HepG2 (cell line): ENCODE measurements around the gene ARHGEF12. TPM values are rescaled to one million over a fixed set of nuclear protein-coding genes. Genes with fewer than 3 reads are reported as not detected.

ENCODE experiments used
- ATRX ChIP-seq: sonication (generic); formaldehyde crosslinking; IDR thresholded peaks from 2 replicates; pipeline ENCODE4 v1.4.0; 2020; ENCODE audit warnings: missing genetic modification reagents, borderline replicate concordance
- ETS1 ChIP-seq: sonication (generic); formaldehyde crosslinking; IDR thresholded peaks from 2 replicates; pipeline ENCODE4 v1.4.0; 2020; ENCODE audit warnings: missing genetic modification reagents
- FOXC1 ChIP-seq: sonication (generic); formaldehyde crosslinking; IDR thresholded peaks from 2 replicates; pipeline ENCODE4 v1.8.0; 2022; ENCODE audit warnings: mild to moderate bottlenecking, missing genetic modification reagents, borderline replicate concordance
- IRX3 ChIP-seq: sonication (generic); formaldehyde crosslinking; IDR thresholded peaks from 2 replicates; pipeline ENCODE4 v1.8.1; 2023; ENCODE audit warnings: mild to moderate bottlenecking, low read depth, missing genetic modification reagents, borderline replicate concordance
- MAFF ChIP-seq: IDR thresholded peaks from 2 replicates; pipeline ENCODE4 v1.6.1; 2011; ENCODE audit warnings: low read depth, low read length, improper control_type of control experiment
- MED1 ChIP-seq: sonication (generic); formaldehyde crosslinking; IDR thresholded peaks from 2 replicates; pipeline ENCODE4 v1.4.0; 2020; ENCODE audit warnings: missing genetic modification reagents
- MEIS2 ChIP-seq: sonication (generic); formaldehyde crosslinking; IDR thresholded peaks from 2 replicates; pipeline ENCODE4 v1.9.0; 2021; ENCODE audit warnings: mild to moderate bottlenecking, missing genetic modification reagents
- NR2F1 ChIP-seq, 2 experiments: fragments of 450-650 bp in 1 of 2; formaldehyde crosslinking in 1 of 2; IDR thresholded peaks; 2 replicates each; pipeline versions ENCODE4 v1.5.0 to v1.6.1; 2016 to 2020; ENCODE audit warnings: mild to moderate bottlenecking in 1 of 2, missing compliant biosample characterization in 1 of 2, missing genetic modification reagents in 1 of 2, moderate library complexity in 1 of 2
- NR2F2 ChIP-seq: IDR thresholded peaks from 2 replicates; pipeline ENCODE4 v1.6.1; 2012; ENCODE audit warnings: low read depth, inconsistent platforms, borderline replicate concordance
- PHF21A ChIP-seq: sonication (generic); formaldehyde crosslinking; IDR thresholded peaks from 2 replicates; pipeline ENCODE4 v1.5.0; 2020; ENCODE audit warnings: mild to moderate bottlenecking, missing genetic modification reagents
- POLR2G ChIP-seq: fragments of 200-400 bp; formaldehyde crosslinking; IDR thresholded peaks from 2 replicates; pipeline ENCODE4 v1.6.1; 2018; ENCODE audit warnings: mild to moderate bottlenecking, low read depth, low read length, moderate library complexity
- PPARG ChIP-seq: conservative IDR thresholded peaks from 2 replicates; pipeline ENCODE4 v1.6.1; 2016; ENCODE audit warnings: missing biosample characterization, missing genetic modification reagents
- SIX4 ChIP-seq: sonication (generic); formaldehyde crosslinking; IDR thresholded peaks from 2 replicates; pipeline ENCODE4 v1.4.0; 2020; ENCODE audit warnings: missing genetic modification reagents
- YEATS2 ChIP-seq: sonication (generic); formaldehyde crosslinking; IDR thresholded peaks from 2 replicates; pipeline ENCODE4 v1.4.0; 2020; ENCODE audit warnings: missing genetic modification reagents, borderline replicate concordance
- ZFX ChIP-seq: sonication (generic); formaldehyde crosslinking; IDR thresholded peaks from 2 replicates; pipeline ENCODE4 v1.4.0; 2020; ENCODE audit warnings: mild to moderate bottlenecking, low read depth, missing genetic modification reagents, moderate library complexity
- ZFY ChIP-seq: sonication (generic); formaldehyde crosslinking; IDR thresholded peaks from 2 replicates; pipeline ENCODE4 v1.4.0; 2020; ENCODE audit warnings: missing genetic modification reagents
- ZNF468 ChIP-seq: sonication (generic); formaldehyde crosslinking; IDR thresholded peaks from 2 replicates; pipeline ENCODE4 v1.8.0; 2022; ENCODE audit warnings: mild to moderate bottlenecking, moderate library complexity, missing genetic modification reagents
- ZNF547 ChIP-seq: sonication (generic); formaldehyde crosslinking; IDR thresholded peaks from 2 replicates; pipeline ENCODE4 v1.5.1; 2020; ENCODE audit warnings: mild to moderate bottlenecking, missing genetic modification reagents
- ZNF607 ChIP-seq: sonication (generic); formaldehyde crosslinking; IDR thresholded peaks from 2 replicates; pipeline ENCODE4 v1.5.1; 2020; ENCODE audit warnings: missing genetic modification reagents, mild to moderate bottlenecking, borderline replicate concordance
- ZNF644 ChIP-seq: IDR thresholded peaks from 2 replicates; pipeline ENCODE4 v1.6.1; 2016; ENCODE audit warnings: low read depth
- ZNF841 ChIP-seq: sonication (generic); formaldehyde crosslinking; IDR thresholded peaks from 2 replicates; pipeline ENCODE4 v1.8.1; 2023; ENCODE audit warnings: missing genetic modification reagents, borderline replicate concordance
- ZSCAN25 ChIP-seq: sonication (generic); formaldehyde crosslinking; IDR thresholded peaks from 2 replicates; pipeline ENCODE4 v1.8.0; 2022; ENCODE audit warnings: mild to moderate bottlenecking, missing genetic modification reagents
- polyA plus RNA-seq, 8 experiments: library from polyadenylated mRNA; depleted of rRNA in 3 of 8; stranded (reverse) in 7 of 8; unstranded in 1 of 8; fragments of >200 nt; fragmentation: Illumina TruSeq in 4 of 8; extraction: Trizol in 4 of 8; gene quantifications; 2 replicates each; pipeline versions ENCODE4 v1.2.1 to v1.2.3, GENCODE V29; 2011 to 2016; ENCODE audit warnings: low read depth in 4 of 8, missing spikeins in 1 of 8, mixed read lengths in 1 of 8; ENCODE audit not compliant: insufficient read depth in 1 of 8
- total RNA-seq, 5 experiments: library from RNA; depleted of rRNA; stranded (reverse); fragments of >200 nt; fragmentation: Illumina TruSeq; extraction: Trizol; gene quantifications; 2 replicates each; pipeline ENCODE4 v1.2.3, GENCODE V29; 2016; ENCODE audit warnings: low read depth in 1 of 5
- TF ChIP-seq, protein P1 (sequence below): sonication (generic); formaldehyde crosslinking; IDR thresholded peaks from 2 replicates; pipeline ENCODE4 v1.9.0; 2022; ENCODE audit warnings: missing genetic modification reagents, mild to moderate bottlenecking, borderline replicate concordance
- TF ChIP-seq, protein P2 (sequence below): sonication (generic); formaldehyde crosslinking; IDR thresholded peaks from 2 replicates; pipeline ENCODE4 v1.5.1; 2020; ENCODE audit warnings: mild to moderate bottlenecking, missing genetic modification reagents, borderline replicate concordance

The ARHGEF12 gene
- total and polyA plus RNA-seq, 2 of the 13 experiments (the other 11 are each of a cell fraction or from before 2014, with no cell fraction given) = 17.9 to 54.4 TPM

GRCh38 chr11:120324932-120325810, 11.0 kb upstream of the ARHGEF12 start, which contains the start of gene TLCD5 (continued):
- TF ChIP-seq MEIS2 (CRISPR knock-in tag) = peak; percentile 60; the same call in 1 of the 2 replicates
- TF ChIP-seq ETS1 = 0 out of 2 replicates have a peak, but pooled peaks have one; percentile 43
- TF ChIP-seq ZNF607 (CRISPR knock-in tag) = peak; percentile 17; the same call in 1 of the 2 replicates
- TF ChIP-seq, protein P1, sequence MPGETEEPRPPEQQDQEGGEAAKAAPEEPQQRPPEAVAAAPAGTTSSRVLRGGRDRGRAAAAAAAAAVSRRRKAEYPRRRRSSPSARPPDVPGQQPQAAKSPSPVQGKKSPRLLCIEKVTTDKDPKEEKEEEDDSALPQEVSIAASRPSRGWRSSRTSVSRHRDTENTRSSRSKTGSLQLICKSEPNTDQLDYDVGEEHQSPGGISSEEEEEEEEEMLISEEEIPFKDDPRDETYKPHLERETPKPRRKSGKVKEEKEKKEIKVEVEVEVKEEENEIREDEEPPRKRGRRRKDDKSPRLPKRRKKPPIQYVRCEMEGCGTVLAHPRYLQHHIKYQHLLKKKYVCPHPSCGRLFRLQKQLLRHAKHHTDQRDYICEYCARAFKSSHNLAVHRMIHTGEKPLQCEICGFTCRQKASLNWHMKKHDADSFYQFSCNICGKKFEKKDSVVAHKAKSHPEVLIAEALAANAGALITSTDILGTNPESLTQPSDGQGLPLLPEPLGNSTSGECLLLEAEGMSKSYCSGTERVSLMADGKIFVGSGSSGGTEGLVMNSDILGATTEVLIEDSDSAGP (CRISPR knock-in tag) = peak; percentile 54; the same call in 1 of the 2 replicates
- TF ChIP-seq PHF21A (CRISPR knock-in tag) = peak; percentile 62; the same call in 1 of the 2 replicates
- 0 out of 2 replicates have a peak, but pooled peaks have one; percentile 20 for TF ChIP-seq PPARG
- no peak for TF ChIP-seq ZSCAN25 (CRISPR knock-in tag)
- TF ChIP-seq ZNF841 (CRISPR knock-in tag) = no peak
- peak; percentile 19; the same call in 1 of the 2 replicates for TF ChIP-seq MED1 (CRISPR knock-in tag)
- no peak for TF ChIP-seq MAFF
- no peak for TF ChIP-seq ZNF468
- TF ChIP-seq ZFY (CRISPR knock-in tag) = peak; percentile 93
- no peak for TF ChIP-seq ZNF644 (CRISPR knock-in tag)
- peak; percentile 45 for TF ChIP-seq FOXC1 (CRISPR knock-in tag)
- TF ChIP-seq YEATS2 = no peak
- TF ChIP-seq ATRX (CRISPR knock-in tag) = no peak
- TF ChIP-seq SIX4 (CRISPR knock-in tag) = no peak
- TF ChIP-seq ZFX (CRISPR knock-in tag) = peak; percentile 93
- TF ChIP-seq NR2F2 = no peak
- TF ChIP-seq IRX3 (CRISPR knock-in tag) = peak; percentile 67; the same call in 1 of the 2 replicates
- TF ChIP-seq POLR2G = peak; percentile 81
- TF ChIP-seq ZNF547 (CRISPR knock-in tag) = peak; percentile 49; the same call in 1 of the 2 replicates
- TF ChIP-seq NR2F1 (CRISPR knock-in tag; IDR thresholded peaks at IDR 0.05) = no peak
- TF ChIP-seq, protein P2, sequence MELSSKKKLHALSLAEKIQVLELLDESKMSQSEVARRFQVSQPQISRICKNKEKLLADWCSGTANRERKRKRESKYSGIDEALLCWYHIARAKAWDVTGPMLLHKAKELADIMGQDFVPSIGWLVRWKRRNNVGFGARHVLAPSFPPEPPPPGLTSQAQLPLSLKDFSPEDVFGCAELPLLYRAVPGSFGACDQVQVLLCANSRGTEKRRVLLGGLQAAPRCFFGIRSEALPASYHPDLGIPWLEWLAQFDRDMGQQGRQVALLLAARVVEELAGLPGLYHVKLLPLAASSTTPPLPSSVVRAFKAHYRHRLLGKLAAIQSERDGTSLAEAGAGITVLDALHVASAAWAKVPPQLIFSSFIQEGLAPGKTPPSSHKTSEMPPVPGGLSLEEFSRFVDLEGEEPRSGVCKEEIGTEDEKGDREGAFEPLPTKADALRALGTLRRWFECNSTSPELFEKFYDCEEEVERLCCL = no peak
